ENCODE data around the gene ANKRD35.

- TF ChIP-seq, protein P1, sequence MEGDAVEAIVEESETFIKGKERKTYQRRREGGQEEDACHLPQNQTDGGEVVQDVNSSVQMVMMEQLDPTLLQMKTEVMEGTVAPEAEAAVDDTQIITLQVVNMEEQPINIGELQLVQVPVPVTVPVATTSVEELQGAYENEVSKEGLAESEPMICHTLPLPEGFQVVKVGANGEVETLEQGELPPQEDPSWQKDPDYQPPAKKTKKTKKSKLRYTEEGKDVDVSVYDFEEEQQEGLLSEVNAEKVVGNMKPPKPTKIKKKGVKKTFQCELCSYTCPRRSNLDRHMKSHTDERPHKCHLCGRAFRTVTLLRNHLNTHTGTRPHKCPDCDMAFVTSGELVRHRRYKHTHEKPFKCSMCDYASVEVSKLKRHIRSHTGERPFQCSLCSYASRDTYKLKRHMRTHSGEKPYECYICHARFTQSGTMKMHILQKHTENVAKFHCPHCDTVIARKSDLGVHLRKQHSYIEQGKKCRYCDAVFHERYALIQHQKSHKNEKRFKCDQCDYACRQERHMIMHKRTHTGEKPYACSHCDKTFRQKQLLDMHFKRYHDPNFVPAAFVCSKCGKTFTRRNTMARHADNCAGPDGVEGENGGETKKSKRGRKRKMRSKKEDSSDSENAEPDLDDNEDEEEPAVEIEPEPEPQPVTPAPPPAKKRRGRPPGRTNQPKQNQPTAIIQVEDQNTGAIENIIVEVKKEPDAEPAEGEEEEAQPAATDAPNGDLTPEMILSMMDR (IDR thresholded peaks at IDR 0.05; ENCODE audit: low read depth, low read length): peak; percentile 85
- TF ChIP-seq POLR2A (IDR thresholded peaks at IDR 0.05; ENCODE audit: extremely low read depth, insufficient read length): no peak
- TF ChIP-seq, protein P2, sequence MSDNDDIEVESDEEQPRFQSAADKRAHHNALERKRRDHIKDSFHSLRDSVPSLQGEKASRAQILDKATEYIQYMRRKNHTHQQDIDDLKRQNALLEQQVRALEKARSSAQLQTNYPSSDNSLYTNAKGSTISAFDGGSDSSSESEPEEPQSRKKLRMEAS (IDR thresholded peaks at IDR 0.05; ENCODE audit: low read depth, low read length): 0 out of 2 replicates have a peak, but pooled peaks have one; percentile 55
- TF ChIP-seq MYC (IDR thresholded peaks at IDR 0.05; ENCODE audit: low read depth, low read length): peak; percentile 71
Observed at GRCh38 chr1:145845514-145846161, 40.0 kb downstream of the ANKRD35 start, which contains the start of gene NUDT17.

Data from NB4 (cell line).